K562 (cell line): Measurements from ENCODE around the gene PDE8B. TPM values are rescaled to one million over a fixed set of nuclear protein-coding genes. Genes with fewer than 3 reads are reported as not detected.

Experiments used
- ATAC-seq: fragments of 200-7000 bp; cut with Tn5 transposase; 3 replicates; pipeline ENCODE4 v1.9.1; 2020; ENCODE audit warnings: moderate library complexity
- BruUV-seq: library from RNA; stranded (reverse); fragments of 400-500 nt; replicated peaks from 2 replicates; lab custom pipeline; 2021; lab: Mats Ljungman, UMichigan
- CTCF ChIA-PET: fragments of 300-600 bp; formaldehyde crosslinking; extraction: SDS; loops from one replicate; lab custom pipeline; 2021; ENCODE audit warnings: low intra/inter-chr PET ratio; lab: Yijun Ruan, JAX
- POLR2A ChIA-PET: fragments of 300-600, 350-650 bp; sonication (Branson Sonifier 250); formaldehyde crosslinking; extraction: SDS; loops from one replicate; lab custom pipeline; 2021; ENCODE audit warnings: antibody characterized with exemption, inconsistent platforms; lab: Yijun Ruan, JAX
- DNase-seq, 4 experiments: peaks; one replicate each; pipeline versions ENCODE4 v3.0.0 to v3.0.0-alpha.2; 2011 to 2018; ENCODE audit warnings: low spot score in 3 of 4, mixed read lengths in 3 of 4; ENCODE audit errors: extremely low read depth in 1 of 4
- FAIRE-seq: peaks from 2 replicates; lab custom pipeline; 2011; peaks lifted over from hg19 to GRCh38; lab: Jason Lieb, UNC
- H2AFZ ChIP-seq: 2 replicates; pipeline ENCODE4 v1.6.0; 2011; ENCODE audit warnings: low read depth, low read length, control low read depth, inconsistent platforms
- H3K27ac ChIP-seq: fragments of 200-600 bp; 3 replicates; pipeline ENCODE4 v1.8.0; 2011; ENCODE audit warnings: low read depth, mild to moderate bottlenecking, control low read depth, inconsistent platforms, low read length, moderate library complexity, mixed read lengths; ENCODE audit errors: extremely low read depth
- H3K27me3 ChIP-seq, 2 experiments: fragments of 300-600 bp in 1 of 2; 2 replicates in 1 of 2; 3 replicates in 1 of 2; pipeline versions ENCODE4 v1.6.0 to v1.8.0; 2011; ENCODE audit warnings: inconsistent platforms in 2 of 2, low read length in 2 of 2, mild to moderate bottlenecking in 1 of 2, mixed read lengths in 1 of 2, moderate library complexity in 1 of 2; ENCODE audit not compliant: control insufficient read depth in 2 of 2, insufficient read depth in 2 of 2
- H3K36me3 ChIP-seq: fragments of 300-600 bp; 3 replicates; pipeline ENCODE4 v1.8.0; 2011; ENCODE audit warnings: mild to moderate bottlenecking, low read length, inconsistent platforms; ENCODE audit not compliant: control insufficient read depth, insufficient read depth
- H3K4me1 ChIP-seq, 2 experiments: fragments of 200-600 bp in 1 of 2; replicated peaks in 1 of 2; 2 replicates in 1 of 2; 3 replicates in 1 of 2; pipeline versions ENCODE4 v1.5.1 to v1.8.0; 2011; ENCODE audit warnings: inconsistent platforms in 2 of 2, low read length in 2 of 2, mild to moderate bottlenecking in 1 of 2, mixed read lengths in 1 of 2, moderate library complexity in 1 of 2; ENCODE audit not compliant: control insufficient read depth in 2 of 2, insufficient read depth in 2 of 2
- H3K4me2 ChIP-seq: 2 replicates; pipeline ENCODE4 v1.6.1; 2011; ENCODE audit warnings: low read length, control low read depth, inconsistent platforms, mixed read lengths; ENCODE audit not compliant: insufficient read depth
- H3K4me3 ChIP-seq: fragments of 200-600 bp; sonication (generic), shearing (Covaris generic); 2 replicates; pipeline ENCODE4 v1.5.1; 2016; ENCODE audit warnings: control low read depth, inconsistent platforms
- H3K79me2 ChIP-seq: fragments of 200-600 bp; 3 replicates; pipeline ENCODE4 v1.8.0; 2011; ENCODE audit warnings: low read length, inconsistent platforms; ENCODE audit not compliant: control insufficient read depth, insufficient read depth
- H3K9ac ChIP-seq, 2 experiments: 2 replicates each; pipeline versions ENCODE4 v1.6.0 to v1.6.1; 2011; ENCODE audit warnings: low read depth in 2 of 2, low read length in 2 of 2, control low read depth in 1 of 2, inconsistent platforms in 1 of 2, mild to moderate bottlenecking in 1 of 2, mixed read lengths in 1 of 2; ENCODE audit not compliant: insufficient read depth in 1 of 2
- H3K9me1 ChIP-seq: one replicate; pipeline ENCODE4 v1.6.0; 2011; ENCODE audit warnings: inconsistent platforms, mild to moderate bottlenecking, low read length, moderate library complexity; ENCODE audit not compliant: control insufficient read depth, insufficient read depth
- H3K9me3 ChIP-seq: replicated peaks from 2 replicates; pipeline ENCODE4 v1.5.1; 2011; ENCODE audit warnings: low read depth, low read length, inconsistent platforms; ENCODE audit not compliant: control insufficient read depth, insufficient read depth
- H4K20me1 ChIP-seq: replicated peaks from 2 replicates; pipeline ENCODE4 v1.6.1; 2011; ENCODE audit warnings: low read length, inconsistent platforms, mixed read lengths; ENCODE audit not compliant: control insufficient read depth, insufficient read depth
- CC2D1A ChIP-seq: fragments of 450-650 bp; IDR thresholded peaks from 2 replicates; pipeline ENCODE4 v1.6.1; 2017; ENCODE audit warnings: mild to moderate bottlenecking
- SIN3B ChIP-seq: fragments of 450-650 bp; IDR thresholded peaks from 2 replicates; pipeline ENCODE4 v1.6.1; 2017; ENCODE audit warnings: low read depth, mild to moderate bottlenecking, moderate library complexity
- ZNF175 ChIP-seq: fragments of 200-800 bp; sonication (Bioruptor generic); IDR thresholded peaks from 2 replicates; pipeline ENCODE4 v1.6.1; 2016; ENCODE audit warnings: low read depth, mild to moderate bottlenecking, missing genetic modification characterization, missing compliant biosample characterization
- ZNF224 ChIP-seq: sonication (generic); formaldehyde crosslinking; IDR thresholded peaks from 2 replicates; pipeline ENCODE4 v1.8.0; 2022; ENCODE audit warnings: mild to moderate bottlenecking, missing genetic modification reagents
- ZNF583 ChIP-seq: fragments of 250-450 bp; sonication (Bioruptor Pico); IDR thresholded peaks from 2 replicates; pipeline ENCODE4 v1.4.0; 2020
- ZNF668 ChIP-seq: fragments of 250-450 bp; sonication (Bioruptor Pico); IDR thresholded peaks from 2 replicates; pipeline ENCODE4 v1.8.0; 2022; ENCODE audit warnings: mild to moderate bottlenecking, inconsistent platforms
- WGBS: fragments of 100-300 bp; shearing (Covaris generic); methylation state at CpG from one replicate; pipeline ENCODE4 v1.1.6; 2016; ENCODE audit warnings: low coverage, mixed read lengths; ENCODE audit not compliant: insufficient coverage; ENCODE audit errors: missing lambda C conversion rate; 5-methylcytosine and 5-hydroxymethylcytosine counted together
- in situ Hi-C: fragments of 300-500 bp; cut with MboI; formaldehyde crosslinking; loops from 4 replicates; pipeline ENCODE4 v1.15.0; 2018; ENCODE audit warnings: inconsistent platforms, mixed read lengths
- intact Hi-C: fragments of 100-400 bp; cut with micrococcal nuclease; formaldehyde crosslinking; loops from 2 replicates; pipeline ENCODE4 v1.14.2; 2022
- polyA plus RNA-seq, 8 experiments: library from polyadenylated mRNA; depleted of rRNA in 4 of 8; stranded (reverse) in 5 of 8; unstranded in 3 of 8; fragments of >200 nt; fragmentation: Nextera tagmentation in 2 of 8; fragmentation: Illumina TruSeq in 1 of 8; extraction: Ambion mirVana in 2 of 8; extraction: Trizol in 1 of 8; gene quantifications; 2 replicates each; pipeline versions ENCODE4 v1.2.1 to v1.2.3, GENCODE V29; 2011 to 2014; ENCODE audit warnings: inconsistent platforms in 1 of 8, missing spikeins in 1 of 8
- total RNA-seq, 7 experiments: library from RNA; depleted of rRNA in 6 of 7; stranded (reverse); fragments of >200 nt in 6 of 7; fragmentation: Illumina TruSeq in 2 of 7; extraction: Trizol in 2 of 7; gene quantifications; 2 replicates each; pipeline versions ENCODE4 v1.2.1 to v1.2.3, GENCODE V29; 2011 to 2021; ENCODE audit warnings: low replicate concordance in 1 of 7
- TF ChIP-seq, protein P1 (sequence below): IDR thresholded peaks from 2 replicates; pipeline ENCODE4 v1.6.1; 2012; ENCODE audit warnings: low read depth, low read length, improper control_type of control experiment, borderline replicate concordance
- TF ChIP-seq, protein P2 (sequence below): fragments of 200-400 bp; formaldehyde crosslinking; IDR thresholded peaks from 2 replicates; pipeline ENCODE4 v1.6.1; 2017; ENCODE audit warnings: mild to moderate bottlenecking, low read depth, low read length, moderate library complexity
- TF ChIP-seq, protein P3 (sequence below): fragments of 250-450 bp; sonication (Bioruptor Pico); IDR thresholded peaks from 2 replicates; pipeline ENCODE4 v1.8.0; 2021; ENCODE audit warnings: moderate library complexity, mild to moderate bottlenecking, inconsistent platforms
- TF ChIP-seq, protein P4 (sequence below): fragments of 250-450 bp; sonication (Bioruptor Pico); IDR thresholded peaks from 2 replicates; pipeline ENCODE4 v1.8.0; 2021; ENCODE audit warnings: borderline replicate concordance, mild to moderate bottlenecking, moderate library complexity; ENCODE audit not compliant: poor library complexity, severe bottlenecking
- TF ChIP-seq, protein P5 (sequence below): fragments of 450-650 bp; IDR thresholded peaks from 2 replicates; pipeline ENCODE4 v1.6.1; 2016

Gene PDE8B
- total and polyA plus RNA-seq, 9 of the 15 experiments (the other 6 are each of a cell fraction or from before 2014, with no cell fraction given), result 0.15 to 0.28 TPM; not detected in 7

DNA sequence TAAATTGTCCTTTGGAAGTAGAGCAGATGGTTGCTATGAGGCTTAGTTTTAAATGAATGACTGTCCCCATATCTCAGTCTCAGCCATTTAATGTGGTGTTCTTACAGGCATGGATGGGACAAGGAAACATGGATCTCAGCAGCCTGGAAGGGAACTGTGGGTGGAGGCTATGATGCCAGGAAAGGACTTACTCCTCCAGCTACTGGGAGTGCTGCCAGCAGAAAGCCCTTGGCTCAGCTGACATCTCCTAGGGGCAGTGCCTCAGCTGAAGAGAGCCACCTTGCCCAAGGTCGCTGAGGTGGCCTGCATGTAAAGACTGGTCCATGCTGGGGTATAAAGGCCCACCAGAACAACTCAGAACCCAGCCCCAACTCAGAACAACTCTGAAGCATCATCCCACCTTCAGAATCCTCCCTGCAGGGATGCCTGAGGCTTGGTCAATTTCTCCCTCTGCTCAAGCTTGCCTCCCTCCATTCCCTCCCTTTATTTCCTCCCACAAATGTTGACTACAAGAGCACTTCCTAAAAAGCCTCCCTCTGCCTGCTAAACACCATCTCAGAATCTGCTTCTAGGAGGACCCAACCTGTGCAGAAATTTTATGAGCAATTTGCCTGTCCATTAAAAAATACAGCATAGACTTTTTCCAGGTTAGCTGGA, 1.8 kb upstream of the PDE8B start (continued):
- no peak for TF ChIP-seq ZNF583 (CRISPR knock-in tag)
- TF ChIP-seq, protein P1, sequence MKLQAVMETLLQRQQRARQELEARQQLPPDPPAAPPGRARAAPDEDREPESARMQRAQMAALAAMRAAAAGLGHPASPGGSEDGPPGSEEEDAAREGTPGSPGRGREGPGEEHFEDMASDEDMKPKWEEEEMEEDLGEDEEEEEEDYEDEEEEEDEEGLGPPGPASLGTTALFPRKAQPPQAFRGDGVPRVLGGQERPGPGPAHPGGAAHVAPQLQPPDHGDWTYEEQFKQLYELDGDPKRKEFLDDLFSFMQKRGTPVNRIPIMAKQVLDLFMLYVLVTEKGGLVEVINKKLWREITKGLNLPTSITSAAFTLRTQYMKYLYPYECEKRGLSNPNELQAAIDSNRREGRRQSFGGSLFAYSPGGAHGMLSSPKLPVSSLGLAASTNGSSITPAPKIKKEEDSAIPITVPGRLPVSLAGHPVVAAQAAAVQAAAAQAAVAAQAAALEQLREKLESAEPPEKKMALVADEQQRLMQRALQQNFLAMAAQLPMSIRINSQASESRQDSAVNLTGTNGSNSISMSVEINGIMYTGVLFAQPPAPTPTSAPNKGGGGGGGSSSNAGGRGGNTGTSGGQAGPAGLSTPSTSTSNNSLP, result no peak
- TF ChIP-seq ZNF175 (CRISPR knock-in tag), result no peak
- TF ChIP-seq, protein P2, sequence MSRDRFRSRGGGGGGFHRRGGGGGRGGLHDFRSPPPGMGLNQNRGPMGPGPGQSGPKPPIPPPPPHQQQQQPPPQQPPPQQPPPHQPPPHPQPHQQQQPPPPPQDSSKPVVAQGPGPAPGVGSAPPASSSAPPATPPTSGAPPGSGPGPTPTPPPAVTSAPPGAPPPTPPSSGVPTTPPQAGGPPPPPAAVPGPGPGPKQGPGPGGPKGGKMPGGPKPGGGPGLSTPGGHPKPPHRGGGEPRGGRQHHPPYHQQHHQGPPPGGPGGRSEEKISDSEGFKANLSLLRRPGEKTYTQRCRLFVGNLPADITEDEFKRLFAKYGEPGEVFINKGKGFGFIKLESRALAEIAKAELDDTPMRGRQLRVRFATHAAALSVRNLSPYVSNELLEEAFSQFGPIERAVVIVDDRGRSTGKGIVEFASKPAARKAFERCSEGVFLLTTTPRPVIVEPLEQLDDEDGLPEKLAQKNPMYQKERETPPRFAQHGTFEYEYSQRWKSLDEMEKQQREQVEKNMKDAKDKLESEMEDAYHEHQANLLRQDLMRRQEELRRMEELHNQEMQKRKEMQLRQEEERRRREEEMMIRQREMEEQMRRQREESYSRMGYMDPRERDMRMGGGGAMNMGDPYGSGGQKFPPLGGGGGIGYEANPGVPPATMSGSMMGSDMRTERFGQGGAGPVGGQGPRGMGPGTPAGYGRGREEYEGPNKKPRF, result no peak

DNA sequence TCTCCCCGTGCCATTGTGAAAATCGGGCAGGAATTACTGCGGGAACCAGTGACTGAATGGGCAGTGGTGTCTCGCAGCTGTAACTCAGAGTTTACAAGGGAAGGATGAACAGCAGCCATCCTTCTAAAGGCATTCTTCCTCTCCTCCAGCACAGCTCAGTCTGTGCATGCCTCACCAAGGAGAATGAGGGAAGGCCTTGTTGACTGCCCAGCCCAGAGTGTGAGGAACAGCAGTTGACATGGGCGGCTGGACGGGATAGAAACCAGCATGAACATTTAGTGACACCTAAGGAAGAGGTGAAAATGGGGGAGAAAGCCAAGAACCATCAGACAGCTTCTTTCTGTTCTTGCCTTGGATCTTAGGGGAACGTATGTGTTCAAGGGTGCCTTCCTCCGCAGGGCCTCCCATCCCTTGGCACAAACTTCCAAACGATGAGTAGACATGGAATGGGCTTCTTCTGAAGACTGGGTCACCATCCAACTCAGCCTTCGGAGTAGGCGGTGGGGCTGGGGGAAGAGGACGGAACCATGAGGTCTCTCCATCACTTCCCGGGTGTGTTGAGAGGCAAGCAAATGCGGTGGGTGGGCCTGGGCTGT, 887 bp upstream of the PDE8B start:
- CTCF ChIA-PET, result no interaction called here
- no peaks in the 10 kb centered on the region; a peak in 1 of 5 replicates for H3K4me1 ChIP-seq
- H3K9ac ChIP-seq, result no peak overlapping the region
- POLR2A ChIA-PET, result interaction anchor here (1.4 kb wide), 1 partner anchor 33 kb away, joined by 3 read pairs; no protein-coding TSS in a partner anchor
- no peak overlapping the region for H3K4me3 ChIP-seq
- H4K20me1 ChIP-seq, result 0 out of 2 replicates have a peak, but pooled peaks cover 4% of the 10 kb centered on the region
- in situ Hi-C loops (no loop called here), intact Hi-C loops (no loop called here)
- no peak overlapping the region for H2AFZ ChIP-seq
- FAIRE-seq (no peak), DNase-seq (no peak), ATAC-seq (no peak)
- H3K9me3 ChIP-seq, result no peaks in the 10 kb centered on the region
- H3K27ac ChIP-seq, result no peak overlapping the region
- no TSS peak for BruUV-seq
- no peak overlapping the region for H3K4me2 ChIP-seq
- no peaks in the 10 kb centered on the region for H3K9me1 ChIP-seq
- no peaks in the 10 kb centered on the region for H3K36me3 ChIP-seq
- WGBS, result 4% methylated on average over 14 of the region's 14 CpGs
- H3K27me3 ChIP-seq, result peaks cover 19 to 26% of the 10 kb centered on the region in 2 experiments; a peak in 4 of 5 replicates
- H3K79me2 ChIP-seq, result no peaks in the 10 kb centered on the region
- TF ChIP-seq, protein P3, sequence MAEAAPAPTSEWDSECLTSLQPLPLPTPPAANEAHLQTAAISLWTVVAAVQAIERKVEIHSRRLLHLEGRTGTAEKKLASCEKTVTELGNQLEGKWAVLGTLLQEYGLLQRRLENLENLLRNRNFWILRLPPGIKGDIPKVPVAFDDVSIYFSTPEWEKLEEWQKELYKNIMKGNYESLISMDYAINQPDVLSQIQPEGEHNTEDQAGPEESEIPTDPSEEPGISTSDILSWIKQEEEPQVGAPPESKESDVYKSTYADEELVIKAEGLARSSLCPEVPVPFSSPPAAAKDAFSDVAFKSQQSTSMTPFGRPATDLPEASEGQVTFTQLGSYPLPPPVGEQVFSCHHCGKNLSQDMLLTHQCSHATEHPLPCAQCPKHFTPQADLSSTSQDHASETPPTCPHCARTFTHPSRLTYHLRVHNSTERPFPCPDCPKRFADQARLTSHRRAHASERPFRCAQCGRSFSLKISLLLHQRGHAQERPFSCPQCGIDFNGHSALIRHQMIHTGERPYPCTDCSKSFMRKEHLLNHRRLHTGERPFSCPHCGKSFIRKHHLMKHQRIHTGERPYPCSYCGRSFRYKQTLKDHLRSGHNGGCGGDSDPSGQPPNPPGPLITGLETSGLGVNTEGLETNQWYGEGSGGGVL (CRISPR knock-in tag), result no peak
- no peak for TF ChIP-seq ZNF668 (CRISPR knock-in tag)
- TF ChIP-seq, protein P4, sequence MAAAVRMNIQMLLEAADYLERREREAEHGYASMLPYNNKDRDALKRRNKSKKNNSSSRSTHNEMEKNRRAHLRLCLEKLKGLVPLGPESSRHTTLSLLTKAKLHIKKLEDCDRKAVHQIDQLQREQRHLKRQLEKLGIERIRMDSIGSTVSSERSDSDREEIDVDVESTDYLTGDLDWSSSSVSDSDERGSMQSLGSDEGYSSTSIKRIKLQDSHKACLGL (CRISPR knock-in tag), result no peak
- TF ChIP-seq SIN3B, result no peak
- no peak for TF ChIP-seq ZNF224
- TF ChIP-seq CC2D1A, result no peak
- TF ChIP-seq, protein P5, sequence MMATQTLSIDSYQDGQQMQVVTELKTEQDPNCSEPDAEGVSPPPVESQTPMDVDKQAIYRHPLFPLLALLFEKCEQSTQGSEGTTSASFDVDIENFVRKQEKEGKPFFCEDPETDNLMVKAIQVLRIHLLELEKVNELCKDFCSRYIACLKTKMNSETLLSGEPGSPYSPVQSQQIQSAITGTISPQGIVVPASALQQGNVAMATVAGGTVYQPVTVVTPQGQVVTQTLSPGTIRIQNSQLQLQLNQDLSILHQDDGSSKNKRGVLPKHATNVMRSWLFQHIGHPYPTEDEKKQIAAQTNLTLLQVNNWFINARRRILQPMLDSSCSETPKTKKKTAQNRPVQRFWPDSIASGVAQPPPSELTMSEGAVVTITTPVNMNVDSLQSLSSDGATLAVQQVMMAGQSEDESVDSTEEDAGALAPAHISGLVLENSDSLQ, result no peak
